Progenitor cell of endocrine pancreas (in vitro differentiated cells): ENCODE data around the gene CYP27B1. TPM values are rescaled to one million over a fixed set of nuclear protein-coding genes. Genes with fewer than 3 reads are reported as not detected.
A peak's percentile ranks its signal among the peaks of the same experiment; 100 is the strongest.

Experiments
- DNase-seq: peaks from one replicate; pipeline ENCODE4 v3.0.0; 2021; ENCODE audit warnings: low spot score; ENCODE audit not compliant: unreplicated experiment
- H3K27ac Mint-ChIP-seq: 2 replicates; pipeline ENCODE4 v1.8.0; 2021; ENCODE audit warnings: mild to moderate bottlenecking, moderate library complexity, mixed read lengths
- H3K27me3 Mint-ChIP-seq: 2 replicates; pipeline ENCODE4 v1.8.0; 2021; ENCODE audit warnings: mixed read lengths
- H3K36me3 Mint-ChIP-seq: 2 replicates; pipeline ENCODE4 v1.8.0; 2022; ENCODE audit warnings: mixed read lengths; ENCODE audit not compliant: insufficient read depth
- H3K4me1 Mint-ChIP-seq: 2 replicates; pipeline ENCODE4 v1.8.0; 2021; ENCODE audit warnings: low read depth, mixed read lengths
- H3K4me3 Mint-ChIP-seq: 2 replicates; pipeline ENCODE4 v1.8.0; 2021; ENCODE audit warnings: low read depth, mild to moderate bottlenecking, moderate library complexity, mixed read lengths
- H3K9me3 Mint-ChIP-seq: 2 replicates; pipeline ENCODE4 v1.8.0; 2021; ENCODE audit warnings: low read depth, mixed read lengths
- total RNA-seq: library from RNA; stranded (reverse); gene quantifications from 2 replicates; pipeline ENCODE4 v1.2.1, GENCODE V29; 2021
- TF ChIP-seq, protein P1 (sequence below): fragments of 200-600 bp; sonication (generic); IDR thresholded peaks from one replicate; pipeline ENCODE4 v1.5.0; 2021; ENCODE audit warnings: antibody characterized with exemption, mild to moderate bottlenecking; ENCODE audit not compliant: unreplicated experiment

The CYP27B1 gene
- total RNA-seq, 1 donor from 2014 or later = 2.0 TPM

- peaks cover 43% of the 10 kb centered on the region for H3K27me3 Mint-ChIP-seq
Measured at GRCh38 chr12:57761391-57761998, 5.4 kb downstream of the CYP27B1 start.

GRCh38 chr12:57760347-57760982 is 6.4 kb downstream of the CYP27B1 start:
- H3K36me3 Mint-ChIP-seq = peaks cover 17% of the 10 kb centered on the region
- DNase-seq = no peak

More at GRCh38 chr12:57761391-57761998, 5.4 kb downstream of the CYP27B1 start:
- Mint-ChIP-seq H3K4me3 (no peak overlapping the region), H3K9me3 (no peaks in the 10 kb centered on the region), H3K27ac (no peak overlapping the region), H3K4me1 (peaks cover 12% of the 10 kb centered on the region), H3K36me3 (peaks cover 17% of the 10 kb centered on the region)
- DNase-seq = no peak
- TF ChIP-seq, protein P1, sequence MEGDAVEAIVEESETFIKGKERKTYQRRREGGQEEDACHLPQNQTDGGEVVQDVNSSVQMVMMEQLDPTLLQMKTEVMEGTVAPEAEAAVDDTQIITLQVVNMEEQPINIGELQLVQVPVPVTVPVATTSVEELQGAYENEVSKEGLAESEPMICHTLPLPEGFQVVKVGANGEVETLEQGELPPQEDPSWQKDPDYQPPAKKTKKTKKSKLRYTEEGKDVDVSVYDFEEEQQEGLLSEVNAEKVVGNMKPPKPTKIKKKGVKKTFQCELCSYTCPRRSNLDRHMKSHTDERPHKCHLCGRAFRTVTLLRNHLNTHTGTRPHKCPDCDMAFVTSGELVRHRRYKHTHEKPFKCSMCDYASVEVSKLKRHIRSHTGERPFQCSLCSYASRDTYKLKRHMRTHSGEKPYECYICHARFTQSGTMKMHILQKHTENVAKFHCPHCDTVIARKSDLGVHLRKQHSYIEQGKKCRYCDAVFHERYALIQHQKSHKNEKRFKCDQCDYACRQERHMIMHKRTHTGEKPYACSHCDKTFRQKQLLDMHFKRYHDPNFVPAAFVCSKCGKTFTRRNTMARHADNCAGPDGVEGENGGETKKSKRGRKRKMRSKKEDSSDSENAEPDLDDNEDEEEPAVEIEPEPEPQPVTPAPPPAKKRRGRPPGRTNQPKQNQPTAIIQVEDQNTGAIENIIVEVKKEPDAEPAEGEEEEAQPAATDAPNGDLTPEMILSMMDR = no peak

GRCh38 chr12:57759360-57759980 is 7.4 kb downstream of the CYP27B1 start:
- Mint-ChIP-seq H3K4me3 (no peak overlapping the region), H3K9me3 (no peaks in the 10 kb centered on the region), H3K27ac (no peak overlapping the region), H3K27me3 (peaks cover 23% of the 10 kb centered on the region), H3K36me3 (peaks cover 17% of the 10 kb centered on the region), H3K4me1 (peaks cover 12% of the 10 kb centered on the region)
- DNase-seq = no peak
- TF ChIP-seq, protein P1 = peak; percentile 60

More at GRCh38 chr12:57760347-57760982, 6.4 kb downstream of the CYP27B1 start:
- TF ChIP-seq, protein P1 = no peak
- Mint-ChIP-seq H3K4me1 (peaks cover 12% of the 10 kb centered on the region), H3K9me3 (no peaks in the 10 kb centered on the region), H3K27me3 (peaks cover 33% of the 10 kb centered on the region), H3K27ac (no peak overlapping the region), H3K4me3 (no peak overlapping the region)

DNA sequence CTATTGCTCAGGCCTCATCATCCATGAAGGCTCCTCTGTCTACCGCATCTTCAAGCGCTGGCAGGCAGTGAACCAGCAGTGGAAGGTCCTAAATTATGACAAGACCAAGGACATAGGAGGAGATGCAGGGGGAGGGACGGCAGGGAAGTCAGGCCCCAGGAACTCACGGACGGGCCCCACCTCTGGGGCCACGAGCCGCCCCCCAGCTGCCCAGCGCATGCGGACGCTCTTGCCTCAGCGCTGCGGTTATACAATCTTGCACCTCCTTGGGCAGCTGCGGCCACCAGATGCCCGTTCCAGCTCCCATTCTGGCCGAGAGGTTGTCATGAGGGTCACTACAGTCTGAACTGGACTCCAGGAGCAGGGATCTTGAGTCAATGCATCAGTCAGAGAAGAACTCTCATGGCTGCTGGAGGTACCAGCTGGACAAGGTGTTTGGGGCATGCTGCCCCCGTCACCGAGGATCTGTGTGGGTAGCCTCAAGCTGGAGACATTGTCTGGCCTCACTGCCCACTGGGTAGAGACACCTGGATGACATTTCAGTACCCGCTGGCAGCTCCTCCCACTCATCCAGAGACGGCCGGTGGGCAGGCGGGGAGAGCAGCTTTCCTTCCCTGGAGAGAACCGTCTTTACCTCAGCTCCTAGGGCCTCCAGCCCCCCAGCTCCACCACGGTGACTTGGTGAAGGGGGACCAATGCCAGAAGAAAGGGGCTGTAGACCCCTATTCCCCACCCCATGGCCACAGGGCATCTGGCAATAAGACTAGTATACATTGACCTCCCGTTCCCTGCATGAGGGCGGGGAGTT is 8.1 kb downstream of the CYP27B1 start:
- no peaks in the 10 kb centered on the region for H3K9me3 Mint-ChIP-seq
- no peak for DNase-seq
- peaks cover 16% of the 10 kb centered on the region for H3K4me1 Mint-ChIP-seq
- no peak overlapping the region for H3K27ac Mint-ChIP-seq
- peaks cover 16% of the 10 kb centered on the region for H3K27me3 Mint-ChIP-seq
- TF ChIP-seq, protein P1 = no peak
- H3K36me3 Mint-ChIP-seq = peaks cover 17% of the 10 kb centered on the region
- H3K4me3 Mint-ChIP-seq = no peak overlapping the region

DNA sequence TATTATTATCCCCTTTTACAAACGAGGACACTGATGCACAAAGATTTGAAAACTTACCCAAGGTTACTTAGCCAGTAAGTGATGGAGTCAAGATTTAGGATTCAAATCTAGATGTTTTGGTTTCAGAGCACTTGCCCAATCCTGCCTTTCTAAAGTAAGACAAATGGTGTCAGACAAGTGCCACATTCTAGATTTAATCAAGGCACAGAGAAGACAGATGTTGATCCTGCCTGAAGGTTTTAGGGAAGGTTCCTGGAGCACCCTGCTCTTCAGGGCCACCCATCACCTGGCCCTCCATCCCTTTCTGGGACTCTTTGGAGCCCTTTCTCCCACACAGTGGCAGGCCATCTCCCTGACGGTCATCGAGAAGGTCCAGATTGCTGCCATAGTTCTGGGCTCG is 9.1 kb downstream of the CYP27B1 start:
- Mint-ChIP-seq H3K4me3 (no peak overlapping the region), H3K27ac (no peak overlapping the region), H3K36me3 (peaks cover 15% of the 10 kb centered on the region), H3K4me1 (peaks cover 25% of the 10 kb centered on the region), H3K9me3 (no peaks in the 10 kb centered on the region), H3K27me3 (peaks cover 6% of the 10 kb centered on the region)
- no peak for DNase-seq
- TF ChIP-seq, protein P1 = no peak
